Psoas muscle (tissue), 8 donors: ENCODE data around the gene C20orf202. TPM values are rescaled to one million over a fixed set of nuclear protein-coding genes. Genes with fewer than 3 reads are reported as not detected.

Source experiments
- ATAC-seq, 4 donors: fragments of 200-7000 bp; cut with Tn5 transposase; one replicate each; pipeline ENCODE4 v1.9.1; 2020; ENCODE audit warnings: moderate library complexity in 3 of 4, mild to moderate bottlenecking in 2 of 4
- DNase-seq, 2 donors: peaks; one replicate each; pipeline ENCODE4 v3.0.0-alpha.2; 2020
- H3K27ac ChIP-seq: fragments of 200-600 bp; one replicate; pipeline ENCODE4 v1.8.0; 2022
- H3K27me3 ChIP-seq, 3 donors: fragments of 200-600 bp in 1 of 3; one replicate each; pipeline versions ENCODE4 v1.6.1 to v1.8.0; 2013 to 2022; ENCODE audit warnings: low read length in 2 of 3, mild to moderate bottlenecking in 2 of 3, moderate library complexity in 1 of 3; ENCODE audit not compliant: insufficient read depth in 3 of 3
- H3K36me3 ChIP-seq, 2 donors: fragments of 200-600 bp in 1 of 2; one replicate each; pipeline versions ENCODE4 v1.6.1 to v1.8.0; 2013 to 2022; ENCODE audit warnings: low read depth in 1 of 2, mild to moderate bottlenecking in 1 of 2, moderate library complexity in 1 of 2; ENCODE audit not compliant: insufficient read depth in 1 of 2
- H3K4me1 ChIP-seq: fragments of 200-600 bp; one replicate; pipeline ENCODE4 v1.8.0; 2022
- H3K4me3 ChIP-seq: fragments of 200-600 bp; one replicate; pipeline ENCODE4 v1.8.0; 2022; ENCODE audit warnings: mild to moderate bottlenecking
- H3K9me3 ChIP-seq: fragments of 200-600 bp; one replicate; pipeline ENCODE4 v1.8.0; 2022
- CTCF ChIP-seq: fragments of 200-600 bp; IDR thresholded peaks from one replicate; pipeline ENCODE4 v1.8.0; 2022; ENCODE audit warnings: antibody characterized with exemption
- WGBS, 3 donors: extraction: QIAGEN DNeasy Blood & Tissue Kit; methylation state at CpG; one replicate each; pipeline versions ENCODE4 v1.1.6 to v1.1.7; 2013; 5-methylcytosine and 5-hydroxymethylcytosine counted together
- intact Hi-C, 2 donors: fragments of 100-400 bp; cut with DNase I; formaldehyde crosslinking; loops; one replicate each; pipeline versions ENCODE4 v1.11.0 to v1.14.2; 2022
- polyA plus RNA-seq, 3 donors: library from polyadenylated mRNA; stranded (reverse); fragments of 200-250 nt; gene quantifications; one replicate each; pipeline ENCODE4 v1.2.3, GENCODE V29; 2013
- total RNA-seq, 4 donors: library from RNA; stranded (reverse); fragmentation: NEBNext Ultra II Directional in 2 of 4; extraction: Animal tissue kit (Norgen Biotek cat#: 25700) in 2 of 4; gene quantifications; one replicate each; pipeline versions ENCODE4 v1.2.1 to v1.2.4, GENCODE V29; 2021 to 2023
- donor health status: healthy with polysubstance abuse.
- donor health status: DM: no; HTN: no; CAD: no; lungs with moderate emphysema.
- donor health status: Bipolar disorder and iron deficiency.
- donor health status: healthy.
- donor health status: DM: yes; HTN: yes; CAD: no.
- donor health status: DM: no; HTN: no; CAD: no.
- donor health status: DM: no; HTN: no; CAD: no.
- donor health status: DM: yes; HTN: yes; CAD: no.

C20orf202 gene
- total and polyA plus RNA-seq, 7 donors, result 0.05 to 0.32 (median 0.12) TPM; not detected in 1

- DNase-seq, result no peak
- Histone ChIP-seq H3K4me1 (no peaks in the 10 kb centered on the region), H3K27me3 (peaks cover 0 to 21% (median 4%) of the 10 kb centered on the region in 3 donors), H3K27ac (no peak within 1 kb of the TSS), H3K9me3 (no peaks in the 10 kb centered on the region), H3K36me3 (peaks cover 0 to 5% of the 10 kb centered on the region in 2 donors), H3K4me3 (peak within 1 kb of the TSS; percentile 68)
- WGBS, 3 donors, result 1 to 2% (median 1%) methylated on average over 39 to 76 of the region's 76 CpGs
- intact Hi-C loops, result loop anchor here in 1 of 2 donors (10.0 kb wide), 1 partner anchor 230 kb away; no protein-coding TSS in a partner anchor
- TF ChIP-seq CTCF, result no peak
- ATAC-seq, result peak in 3 of 4 donors; percentile 15 to 32 (median 24)
Measured at GRCh38 chr20:1184638-1185315, 18.5 kb upstream of the C20orf202 start, which contains the start of gene TMEM74B. Gene TMEM74B, minus strand, starts transcription at chr20:1184981. Its CDS starts 1,180 bp downstream, at chr20:1183801.

- Histone ChIP-seq H3K4me3 (peak overlapping the region; percentile 68), H3K27ac (no peak overlapping the region), H3K36me3 (peaks cover 0 to 5% of the 10 kb centered on the region in 2 donors), H3K4me1 (no peaks in the 10 kb centered on the region), H3K9me3 (no peaks in the 10 kb centered on the region), H3K27me3 (peaks cover 0 to 21% (median 4%) of the 10 kb centered on the region in 3 donors)
- intact Hi-C loops, result loop anchor here in 1 of 2 donors (10.0 kb wide), 1 partner anchor 231 kb away; no protein-coding TSS in a partner anchor
- ATAC-seq, result peak; percentile 8 to 38 (median 20)
- TF ChIP-seq CTCF, result no peak
- WGBS, 3 donors, result 0 to 2% (median 0%) methylated on average over 4 to 54 of the region's 54 CpGs
- DNase-seq, result no peak
Measured at GRCh38 chr20:1185316-1185741, 17.9 kb upstream of the C20orf202 start.

GRCh38 chr20:1185790-1186334 lies 17.4 kb upstream of the C20orf202 start:
- Histone ChIP-seq H3K36me3 (peaks cover 0 to 1% of the 10 kb centered on the region in 2 donors), H3K4me1 (no peaks in the 10 kb centered on the region), H3K9me3 (no peaks in the 10 kb centered on the region), H3K27ac (no peak overlapping the region), H3K27me3 (peaks cover 0 to 21% (median 4%) of the 10 kb centered on the region in 3 donors), H3K4me3 (peak overlapping the region; percentile 68)
- 12 to 22% (median 12%) methylated on average over 13 to 20 of the region's 20 CpGs for WGBS, 3 donors
- peak in 1 of 2 donors; percentile 50 for DNase-seq
- intact Hi-C loops, result loop anchor here in 1 of 2 donors (10.0 kb wide), 1 partner anchor 231 kb away; no protein-coding TSS in a partner anchor
- peak; percentile 60 to 76 (median 66) for ATAC-seq
- TF ChIP-seq CTCF, result peak; percentile 40

GRCh38 chr20:1186367-1186991 lies 16.8 kb upstream of the C20orf202 start:
- Histone ChIP-seq H3K36me3 (no peaks in the 10 kb centered on the region), H3K4me3 (no peak overlapping the region), H3K27ac (no peak overlapping the region), H3K27me3 (peaks cover 0 to 21% (median 4%) of the 10 kb centered on the region in 3 donors), H3K4me1 (no peaks in the 10 kb centered on the region), H3K9me3 (no peaks in the 10 kb centered on the region)
- intact Hi-C loops, result loop anchor here in 1 of 2 donors (10.0 kb wide), 1 partner anchor 232 kb away; no protein-coding TSS in a partner anchor
- ATAC-seq (no peak), DNase-seq (no peak)
- WGBS, 3 donors, result 75 to 76% (median 76%) methylated on average over 13 of the region's 13 CpGs
- TF ChIP-seq CTCF, result no peak
